Erythroblast (primary cell): ENCODE data around the gene GPR137.

Experiments
- DNase-seq, 2 experiments: peaks; one replicate each; lab custom pipeline; 2025; lab: John Stamatoyannopoulos, UW
- GATA1 ChIP-seq: IDR thresholded peaks from 2 replicates; pipeline ENCODE4 v1.6.1; 2011; ENCODE audit warnings: low read depth, mild to moderate bottlenecking, control low read depth, low read length, moderate library complexity
- POLR2A ChIP-seq: IDR thresholded peaks from 2 replicates; pipeline ENCODE4 v1.6.1; 2011; ENCODE audit warnings: mild to moderate bottlenecking, low read length

The GPR137 gene, protein sequence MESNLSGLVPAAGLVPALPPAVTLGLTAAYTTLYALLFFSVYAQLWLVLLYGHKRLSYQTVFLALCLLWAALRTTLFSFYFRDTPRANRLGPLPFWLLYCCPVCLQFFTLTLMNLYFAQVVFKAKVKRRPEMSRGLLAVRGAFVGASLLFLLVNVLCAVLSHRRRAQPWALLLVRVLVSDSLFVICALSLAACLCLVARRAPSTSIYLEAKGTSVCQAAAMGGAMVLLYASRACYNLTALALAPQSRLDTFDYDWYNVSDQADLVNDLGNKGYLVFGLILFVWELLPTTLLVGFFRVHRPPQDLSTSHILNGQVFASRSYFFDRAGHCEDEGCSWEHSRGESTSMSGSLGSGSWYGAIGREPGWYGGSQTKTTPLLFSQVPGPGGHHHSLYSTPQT

DNA sequence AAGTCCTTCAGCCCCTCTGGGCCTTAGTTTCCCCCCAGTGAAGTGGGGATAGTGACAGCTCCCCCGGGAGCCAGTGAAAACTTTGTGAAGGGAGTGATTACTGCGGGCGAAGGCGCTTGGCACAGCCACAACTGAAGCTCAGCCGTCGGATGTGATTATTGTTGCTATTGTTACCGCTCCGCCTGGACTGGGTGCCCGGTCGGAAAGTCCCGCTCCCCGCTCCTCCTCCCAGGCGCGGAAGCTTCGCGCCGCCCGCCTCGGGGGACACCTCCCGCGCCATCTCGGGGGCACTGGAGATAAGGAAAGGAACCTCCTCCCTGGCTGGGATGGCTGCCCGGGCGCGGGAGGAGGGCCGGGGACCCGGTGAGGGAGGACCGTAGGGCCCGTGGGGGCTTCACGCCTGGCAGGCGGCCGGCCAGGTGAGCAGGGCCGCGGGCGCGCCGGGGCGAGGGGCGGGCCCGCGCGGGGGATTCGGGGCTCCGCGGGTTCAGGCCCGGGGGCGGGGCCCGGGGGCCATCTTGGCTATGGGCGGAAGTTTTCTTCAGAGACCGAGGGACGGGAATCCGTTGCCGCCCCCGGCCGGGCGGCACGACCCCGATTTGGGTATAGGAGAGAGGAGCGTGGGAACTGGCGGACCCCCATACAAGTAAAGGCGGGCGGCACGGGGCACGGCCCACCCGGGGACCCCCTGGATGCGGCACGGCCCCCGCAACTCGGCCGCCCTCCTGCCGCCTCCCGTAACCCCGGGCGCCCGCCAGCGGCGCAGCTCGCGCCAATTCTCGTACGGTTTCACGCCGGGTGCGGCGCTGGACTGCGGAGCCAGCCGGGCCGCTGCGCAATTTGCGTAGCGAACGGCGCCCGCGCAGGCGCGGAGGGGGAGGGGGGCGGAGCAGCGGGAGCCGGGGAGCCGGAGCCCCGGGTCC, at the start of gene GPR137:
Gene GPR137 (plus strand): TSS at position 887 of the 923 bp plus-strand sequence. CDS start 677 bp downstream, outside the sequence.
- peak; percentile 88 to 93 for DNase-seq
- TF ChIP-seq GATA1 (peak; percentile 42), POLR2A (peak; percentile 62)

DNA sequence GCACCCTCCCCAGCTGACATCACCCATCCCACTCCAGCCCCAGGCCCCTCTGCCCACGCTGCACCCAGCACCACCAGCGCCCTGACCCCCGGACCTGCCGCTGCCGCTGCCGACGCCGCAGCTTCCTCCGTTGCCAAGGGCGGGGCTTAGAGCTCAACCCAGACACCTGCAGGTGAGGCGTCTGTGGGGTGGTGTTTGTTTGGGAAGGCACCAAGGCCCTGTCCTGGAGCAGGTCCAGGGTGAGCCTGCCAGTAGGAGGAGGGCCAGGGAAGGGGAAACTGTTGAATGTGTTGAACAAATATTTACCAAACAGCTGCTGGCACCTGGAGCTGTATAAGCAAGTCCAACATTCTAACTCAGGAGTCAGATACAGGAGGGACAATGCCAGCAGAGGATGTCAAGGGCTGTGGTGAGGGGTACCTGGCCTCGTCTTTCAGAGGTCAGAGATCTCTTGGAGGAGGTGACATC, 48.1 kb upstream of the GPR137 start:
- DNase-seq: no peak
- TF ChIP-seq POLR2A: no peak
- no peak for TF ChIP-seq GATA1

DNA sequence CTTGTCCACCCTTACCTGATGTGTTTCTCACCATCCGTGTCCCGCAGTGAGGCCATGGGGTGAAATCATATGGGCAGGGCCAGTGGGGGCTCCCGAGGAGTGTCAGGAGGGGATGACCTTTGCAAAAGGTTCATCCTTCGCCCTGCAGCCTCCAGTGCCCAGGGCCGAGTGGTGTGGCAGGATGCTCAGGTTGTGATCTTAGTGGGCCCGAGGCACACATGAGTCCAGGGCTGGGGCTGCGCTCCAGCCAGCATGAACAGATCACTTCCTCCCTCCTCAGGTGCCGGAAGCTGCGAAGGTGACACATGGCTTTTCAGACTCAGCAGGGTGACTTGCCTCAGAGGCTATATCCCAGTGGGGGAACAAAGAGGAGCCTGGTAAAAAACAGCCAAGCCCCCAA, 47.6 kb upstream of the GPR137 start:
- DNase-seq: no peak
- TF ChIP-seq POLR2A: no peak
- no peak for TF ChIP-seq GATA1

DNA sequence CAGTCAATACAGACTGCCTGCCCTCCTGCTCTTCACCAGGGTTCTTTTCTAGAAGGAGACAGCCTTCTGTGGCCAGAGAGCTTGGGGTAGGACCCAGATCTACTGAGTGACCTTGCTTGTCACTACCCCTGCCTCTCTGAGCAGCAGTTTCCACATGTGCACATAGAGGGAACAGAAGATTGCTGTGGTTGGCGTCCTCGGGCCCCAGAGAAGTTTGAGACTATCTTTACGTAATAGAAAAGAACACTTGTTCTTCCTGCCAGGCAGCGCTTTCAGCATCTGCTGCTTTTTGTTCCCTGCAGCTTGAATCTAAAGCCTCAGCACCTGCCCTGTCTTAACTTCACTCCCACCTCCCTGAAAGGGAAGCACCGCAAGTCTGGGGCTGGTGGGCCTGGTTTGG, 46.6 kb upstream of the GPR137 start:
- no peak for TF ChIP-seq POLR2A
- TF ChIP-seq GATA1: no peak
- no peak for DNase-seq

DNA sequence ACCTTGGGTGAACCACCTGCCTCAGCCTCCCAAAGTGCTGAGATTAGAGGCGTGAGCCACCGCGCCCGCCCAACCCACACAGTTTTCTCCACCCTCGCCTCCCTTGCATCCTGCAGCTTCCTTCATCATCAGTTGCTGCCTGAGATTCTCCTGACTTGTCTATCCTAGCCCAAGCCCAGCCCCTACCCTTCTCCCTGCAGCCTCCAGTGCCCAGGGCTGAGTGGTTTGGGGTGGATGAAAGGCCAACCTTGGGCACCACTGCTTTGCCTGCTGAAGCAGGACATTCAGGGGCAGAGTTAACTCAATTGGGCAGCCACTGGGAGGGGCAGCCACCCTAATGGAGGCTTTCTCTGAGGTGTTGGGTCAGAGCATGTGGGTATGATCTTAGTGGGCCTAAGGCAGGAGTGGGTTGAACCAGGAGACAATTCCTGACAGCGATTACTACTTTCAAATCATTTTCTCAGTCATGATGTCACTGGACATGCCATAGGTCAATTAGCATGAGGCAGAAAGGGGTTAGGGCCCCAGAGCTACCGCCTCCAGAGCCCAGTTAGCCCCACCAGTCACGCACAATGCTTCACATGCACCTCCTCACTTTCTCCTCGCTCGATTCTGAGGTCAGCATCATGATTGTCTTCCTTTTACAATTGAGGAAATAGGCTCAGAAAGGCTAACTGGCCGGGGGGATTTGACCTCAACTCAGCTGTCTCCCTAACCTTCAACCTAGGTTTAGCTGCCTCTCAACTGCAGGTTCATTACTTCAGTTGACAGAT, 45.8 kb upstream of the GPR137 start:
- no peak for TF ChIP-seq POLR2A
- TF ChIP-seq GATA1: no peak

DNA sequence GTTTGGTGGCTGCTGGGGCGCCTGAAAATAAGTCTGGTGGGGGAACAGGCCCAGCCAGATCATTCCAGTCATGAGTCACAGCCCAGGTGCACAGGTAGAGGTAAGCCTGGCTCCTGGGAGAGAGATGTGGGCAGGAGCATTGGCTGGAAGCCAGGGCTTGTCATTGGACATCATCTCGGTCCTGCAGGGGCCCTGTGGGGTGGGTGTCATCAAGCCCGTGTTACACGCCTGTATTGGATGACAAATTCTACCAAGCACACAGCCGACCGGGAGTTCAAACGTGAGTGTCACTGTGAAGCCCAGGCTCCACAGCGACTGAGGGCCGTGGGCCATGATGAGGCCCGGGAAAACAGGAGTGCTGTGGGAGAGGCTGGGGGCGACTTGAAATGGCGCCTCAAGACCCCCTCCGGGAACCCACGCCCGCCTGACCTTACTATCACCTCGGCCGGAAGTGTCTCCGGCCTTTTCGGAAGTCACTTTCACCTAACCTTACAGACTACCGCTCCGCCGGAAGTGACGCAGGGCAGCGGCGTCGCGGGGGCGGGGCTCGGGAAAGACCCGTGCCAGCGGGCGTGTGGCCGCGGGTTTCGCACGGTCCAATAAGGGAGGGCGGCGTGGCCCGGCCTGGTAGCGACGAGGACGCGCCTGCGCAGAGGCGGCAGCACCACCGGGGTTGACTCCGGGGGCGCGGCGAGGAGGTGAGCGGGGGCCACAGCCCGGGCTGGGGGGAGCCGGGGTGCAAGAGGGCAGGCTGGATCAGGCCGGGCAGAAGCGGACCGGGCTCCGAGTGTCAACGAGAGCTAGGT, 45.0 kb upstream of the GPR137 start, which contains the start of gene FKBP2:
Gene FKBP2 (plus strand): TSS at position 661 of the 806 bp plus-strand sequence. CDS start 1,293 bp downstream, outside the sequence.
- DNase-seq: peak; percentile 99
- TF ChIP-seq POLR2A (peak; percentile 96), GATA1 (no peak)

More for the DNA sequence above, 45.8 kb upstream of the GPR137 start:
- DNase-seq: peak in 1 of 2 experiments; percentile 52

DNA sequence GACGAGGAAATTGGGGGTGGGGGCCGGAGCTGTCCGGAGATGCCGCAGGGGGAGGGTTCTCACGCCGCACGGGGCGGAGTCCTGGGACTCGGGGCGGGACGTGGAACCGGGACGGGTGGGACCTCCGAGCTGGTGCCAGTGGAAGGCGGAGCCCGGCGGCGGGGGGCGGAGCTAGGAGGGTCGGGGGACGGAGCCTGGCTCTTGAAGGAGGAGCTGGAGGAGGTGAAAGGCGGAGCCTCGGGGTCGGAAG, 44.5 kb upstream of the GPR137 start:
- peak; percentile 99 to 100 for DNase-seq
- TF ChIP-seq POLR2A (no peak), GATA1 (no peak)

DNA sequence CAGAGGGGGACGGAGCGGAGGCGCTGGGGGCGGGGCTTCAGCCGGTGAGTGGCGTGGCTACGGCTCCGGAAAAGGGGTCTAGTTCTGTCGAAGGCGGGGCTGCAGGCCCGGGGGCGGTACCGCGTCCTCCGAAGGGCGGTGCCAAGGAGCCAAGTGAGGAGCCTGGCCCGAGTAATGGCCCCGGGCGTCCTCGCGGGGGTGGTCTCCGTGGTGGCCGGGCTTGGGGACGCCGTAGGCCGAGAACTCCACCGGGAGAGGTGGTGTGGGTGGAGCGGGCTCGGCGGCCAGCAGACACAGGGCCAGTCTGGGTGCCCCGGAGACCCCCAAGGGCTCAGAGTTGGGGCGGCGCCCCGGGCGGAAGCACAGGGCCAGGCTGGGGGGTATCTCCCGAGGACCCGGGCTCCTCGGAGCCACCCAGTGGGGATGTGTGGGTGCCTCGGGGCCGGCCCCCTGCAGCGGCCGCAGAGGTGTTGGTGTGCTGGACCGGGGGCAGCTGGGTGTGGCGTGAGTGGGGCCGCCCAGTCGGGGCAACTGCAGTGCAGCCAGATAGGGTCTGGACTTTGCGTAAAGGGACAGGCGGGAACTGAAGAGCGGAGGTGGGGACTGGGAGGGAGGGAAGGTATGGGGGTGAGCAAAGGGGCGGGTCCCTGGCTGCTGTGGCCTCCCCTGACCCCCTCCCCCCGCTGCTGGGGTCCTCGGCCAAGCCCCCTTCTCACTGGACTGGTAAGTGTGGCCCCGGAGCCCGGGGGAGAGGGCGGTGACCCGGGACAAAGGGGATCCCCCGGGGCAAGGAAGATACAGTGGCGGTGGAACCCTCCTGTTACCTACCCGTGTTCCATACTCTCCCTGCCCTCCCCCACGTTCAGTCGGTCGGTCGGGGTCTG, 43.9 kb upstream of the GPR137 start:
- DNase-seq: peak; percentile 77
- TF ChIP-seq POLR2A: no peak
- no peak for TF ChIP-seq GATA1

DNA sequence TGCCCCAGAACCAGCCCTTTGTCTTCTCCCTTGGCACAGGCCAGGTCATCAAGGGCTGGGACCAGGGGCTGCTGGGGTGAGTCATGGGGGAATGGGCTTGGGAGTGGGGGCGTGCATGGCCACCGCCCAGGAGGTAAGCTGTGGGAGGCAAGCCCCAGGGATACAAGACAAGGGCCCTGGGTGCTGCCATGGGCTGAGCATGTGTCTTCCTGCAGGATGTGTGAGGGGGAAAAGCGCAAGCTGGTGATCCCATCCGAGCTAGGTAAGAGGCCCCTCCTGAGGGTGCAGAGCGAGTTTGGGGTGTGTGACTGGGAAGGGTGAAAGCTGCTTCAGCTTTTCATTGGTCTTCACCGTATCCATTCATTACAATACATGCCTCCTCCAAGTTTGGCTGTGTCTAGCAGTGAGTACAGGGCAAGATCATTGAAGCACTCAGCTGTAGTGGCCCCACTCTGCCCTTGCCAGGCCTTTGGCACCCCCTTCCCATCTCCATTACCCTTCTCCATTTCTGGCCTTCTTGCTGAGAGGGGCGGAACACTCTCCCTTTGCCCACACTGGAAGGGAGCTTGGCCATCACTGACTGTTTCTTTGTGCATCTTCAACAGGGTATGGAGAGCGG, 42.3 kb upstream of the GPR137 start:
- no peak for DNase-seq
- TF ChIP-seq POLR2A (no peak), GATA1 (no peak)

DNA sequence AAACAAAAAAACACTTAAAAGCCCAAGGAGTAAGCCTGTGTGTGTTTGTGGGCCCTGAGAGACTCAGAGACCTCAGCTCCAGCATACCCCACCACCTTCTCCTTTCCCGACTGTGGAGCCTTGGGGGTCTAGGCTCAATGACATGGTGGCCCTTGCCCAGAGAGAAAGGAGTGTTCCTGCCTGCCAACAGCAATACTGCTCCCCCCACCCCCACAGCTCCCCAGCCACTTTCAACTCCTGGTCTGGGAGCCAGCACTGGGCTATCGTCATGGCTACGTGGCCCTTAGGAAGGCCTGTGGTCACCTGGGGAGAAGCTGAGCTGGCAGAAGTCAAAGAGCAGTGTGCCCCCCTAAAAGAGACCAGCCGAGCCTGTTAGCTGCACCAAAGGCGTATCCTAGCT, 41.5 kb upstream of the GPR137 start:
- DNase-seq: no peak
- TF ChIP-seq POLR2A (no peak), GATA1 (no peak)

DNA sequence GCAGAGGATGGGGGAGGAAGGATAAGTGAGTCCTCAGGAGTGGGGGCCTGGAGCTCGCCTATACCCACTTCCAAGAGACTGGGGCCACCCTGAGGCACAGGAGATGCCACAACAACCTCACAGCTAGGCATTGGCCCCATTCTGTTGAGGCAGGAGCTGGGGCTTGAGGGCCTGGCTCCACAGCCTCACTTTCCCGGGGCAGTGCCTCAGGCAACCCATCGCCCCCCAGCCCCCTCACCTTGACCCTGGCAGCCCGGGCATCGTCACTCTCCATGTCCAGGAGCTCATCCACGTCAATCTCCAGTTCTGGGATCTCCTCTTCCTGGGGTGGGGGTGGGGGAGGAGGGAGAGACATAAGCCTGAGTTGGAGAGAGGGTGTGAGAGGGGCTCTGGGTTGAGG, 40.7 kb upstream of the GPR137 start:
- no peak for TF ChIP-seq POLR2A
- TF ChIP-seq GATA1: no peak
- DNase-seq: no peak
